ENCODE measurements around the gene ATP5MC3. TPM values are rescaled to one million over a fixed set of nuclear protein-coding genes. Genes with fewer than 3 reads are reported as not detected.

The ATP5MC3 gene
- total and polyA plus RNA-seq, 10 of the 15 experiments (the other 5 are each of a cell fraction or from before 2014, with no cell fraction given): 308 to 1,196 (median 550) TPM

GRCh38 chr2:175175896-175176295, 5.6 kb downstream of the ATP5MC3 start:
- no peak overlapping the region for H3K4me2 ChIP-seq (ENCODE audit: control insufficient read depth, insufficient read depth)
- H3K4me1 ChIP-seq (ENCODE audit: control insufficient read depth, insufficient read depth, low read length): peaks cover 3% of the 10 kb centered on the region; the same call in 1 of the 2 replicates
- no peak for FAIRE-seq
- ATAC-seq: 0 out of 3 replicates have a peak, but pooled peaks have one; percentile 5
- TF ChIP-seq TAF1 (IDR thresholded peaks at IDR 0.05; ENCODE audit: borderline replicate concordance, low read depth, low read length): no peak
- no peak for TF ChIP-seq CHD2 (IDR thresholded peaks at IDR 0.05; ENCODE audit: borderline replicate concordance, low read depth, low read length)
- no peak overlapping the region for H3K4me3 ChIP-seq
- BruUV-seq (replicated peaks): no TSS peak
- in situ Hi-C loops (cut with MboI) (no loop called here), intact Hi-C loops (cut with micrococcal nuclease; ENCODE audit: unreplicated experiment) (no loop called here)
- H3K9me3 ChIP-seq (replicated peaks; ENCODE audit: control insufficient read depth, insufficient read depth, low read length): no peaks in the 10 kb centered on the region
- SMC1A ChIA-PET (ENCODE audit: uncharacterized antibody, unreplicated experiment): interaction anchor here (1.0 kb wide), 1 partner anchor 50 kb away, joined by 3 read pairs; no protein-coding TSS in a partner anchor
- peaks cover 2 to 31% of the 10 kb centered on the region in 2 experiments; a peak in 3 of 4 replicates for H3K36me3 ChIP-seq (ENCODE audit: control insufficient read depth in 2 of 2, insufficient read depth in 2 of 2, low read length in 1 of 2)
- no peaks in the 10 kb centered on the region for H3K27me3 ChIP-seq (replicated peaks in 1 of 2; ENCODE audit: control insufficient read depth in 2 of 2, insufficient read depth in 2 of 2, low read length in 1 of 2)
- H4K20me1 ChIP-seq (ENCODE audit: control insufficient read depth, insufficient read depth): no peaks in the 10 kb centered on the region
- RAD21 ChIA-PET (ENCODE audit: unreplicated experiment): no interaction called here
- no peak for DNase-seq (ENCODE audit: low read depth, low spot score)
- H2AFZ ChIP-seq (ENCODE audit: control insufficient read depth, low read depth, low read length): no peak overlapping the region
- 100% methylated on average over 1 of the region's 1 CpG for WGBS (ENCODE audit: insufficient coverage, insufficient replicate concordance, low lambda C conversion rate, missing lambda C conversion rate)
- H3K27ac ChIP-seq (ENCODE audit: control insufficient read depth, insufficient read depth): no peak overlapping the region
- H3K79me2 ChIP-seq (ENCODE audit: control insufficient read depth, insufficient read depth, low read length): peaks cover 34% of the 10 kb centered on the region
- H3K9ac ChIP-seq (ENCODE audit: control insufficient read depth, insufficient read depth, low read length): no peak overlapping the region
- POLR2A ChIA-PET: interaction anchor here (1.1 kb wide), 1 partner anchor 136 kb away, joined by 3 read pairs; no protein-coding TSS in a partner anchor
- CTCF ChIA-PET: no interaction called here

DNA sequence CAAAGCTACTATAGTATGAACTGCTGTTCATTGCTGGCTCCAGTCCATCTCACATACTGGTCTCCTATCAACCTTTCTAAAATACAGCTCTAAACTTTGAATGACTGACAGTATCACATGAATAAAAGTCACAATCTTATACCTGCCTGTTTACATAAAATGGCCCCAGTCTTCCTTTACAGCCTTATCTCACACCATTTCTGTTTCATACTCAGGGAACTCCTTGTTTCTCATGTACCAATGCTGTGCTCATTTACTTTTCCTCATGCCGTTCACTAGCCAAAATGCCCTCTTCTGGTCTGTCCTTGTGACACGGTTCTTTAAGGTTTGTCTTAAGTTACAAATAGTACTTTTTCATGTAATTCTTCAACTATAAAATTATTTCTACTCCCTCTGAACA, 6.2 kb downstream of the ATP5MC3 start:
- ATAC-seq (no peak), FAIRE-seq (no peak), DNase-seq (ENCODE audit: low read depth, low spot score) (no peak)
- no TSS peak for BruUV-seq (replicated peaks)
- WGBS (ENCODE audit: insufficient coverage, insufficient replicate concordance, low lambda C conversion rate, missing lambda C conversion rate): 93% methylated on average over 2 of the region's 2 CpGs
- Histone ChIP-seq H3K27ac (ENCODE audit: control insufficient read depth, insufficient read depth) (no peak overlapping the region), H3K79me2 (ENCODE audit: control insufficient read depth, insufficient read depth, low read length) (peaks cover 28% of the 10 kb centered on the region), H3K36me3 (ENCODE audit: control insufficient read depth in 2 of 2, insufficient read depth in 2 of 2, low read length in 1 of 2) (peaks cover 2 to 31% of the 10 kb centered on the region in 2 experiments; a peak in 3 of 4 replicates), H3K27me3 (replicated peaks in 1 of 2; ENCODE audit: control insufficient read depth in 2 of 2, insufficient read depth in 2 of 2, low read length in 1 of 2) (no peaks in the 10 kb centered on the region), H3K9me3 (replicated peaks; ENCODE audit: control insufficient read depth, insufficient read depth, low read length) (no peaks in the 10 kb centered on the region), H2AFZ (ENCODE audit: control insufficient read depth, low read depth, low read length) (no peak overlapping the region), H4K20me1 (ENCODE audit: control insufficient read depth, insufficient read depth) (no peaks in the 10 kb centered on the region), H3K4me3 (no peak overlapping the region), H3K4me2 (ENCODE audit: control insufficient read depth, insufficient read depth) (no peak overlapping the region), H3K9ac (ENCODE audit: control insufficient read depth, insufficient read depth, low read length) (no peak overlapping the region), H3K4me1 (ENCODE audit: control insufficient read depth, insufficient read depth, low read length) (peaks cover 3% of the 10 kb centered on the region; the same call in 1 of the 2 replicates)
- no peak for TF ChIP-seq MLLT1 (IDR thresholded peaks at IDR 0.05)
- TF ChIP-seq, protein P1, sequence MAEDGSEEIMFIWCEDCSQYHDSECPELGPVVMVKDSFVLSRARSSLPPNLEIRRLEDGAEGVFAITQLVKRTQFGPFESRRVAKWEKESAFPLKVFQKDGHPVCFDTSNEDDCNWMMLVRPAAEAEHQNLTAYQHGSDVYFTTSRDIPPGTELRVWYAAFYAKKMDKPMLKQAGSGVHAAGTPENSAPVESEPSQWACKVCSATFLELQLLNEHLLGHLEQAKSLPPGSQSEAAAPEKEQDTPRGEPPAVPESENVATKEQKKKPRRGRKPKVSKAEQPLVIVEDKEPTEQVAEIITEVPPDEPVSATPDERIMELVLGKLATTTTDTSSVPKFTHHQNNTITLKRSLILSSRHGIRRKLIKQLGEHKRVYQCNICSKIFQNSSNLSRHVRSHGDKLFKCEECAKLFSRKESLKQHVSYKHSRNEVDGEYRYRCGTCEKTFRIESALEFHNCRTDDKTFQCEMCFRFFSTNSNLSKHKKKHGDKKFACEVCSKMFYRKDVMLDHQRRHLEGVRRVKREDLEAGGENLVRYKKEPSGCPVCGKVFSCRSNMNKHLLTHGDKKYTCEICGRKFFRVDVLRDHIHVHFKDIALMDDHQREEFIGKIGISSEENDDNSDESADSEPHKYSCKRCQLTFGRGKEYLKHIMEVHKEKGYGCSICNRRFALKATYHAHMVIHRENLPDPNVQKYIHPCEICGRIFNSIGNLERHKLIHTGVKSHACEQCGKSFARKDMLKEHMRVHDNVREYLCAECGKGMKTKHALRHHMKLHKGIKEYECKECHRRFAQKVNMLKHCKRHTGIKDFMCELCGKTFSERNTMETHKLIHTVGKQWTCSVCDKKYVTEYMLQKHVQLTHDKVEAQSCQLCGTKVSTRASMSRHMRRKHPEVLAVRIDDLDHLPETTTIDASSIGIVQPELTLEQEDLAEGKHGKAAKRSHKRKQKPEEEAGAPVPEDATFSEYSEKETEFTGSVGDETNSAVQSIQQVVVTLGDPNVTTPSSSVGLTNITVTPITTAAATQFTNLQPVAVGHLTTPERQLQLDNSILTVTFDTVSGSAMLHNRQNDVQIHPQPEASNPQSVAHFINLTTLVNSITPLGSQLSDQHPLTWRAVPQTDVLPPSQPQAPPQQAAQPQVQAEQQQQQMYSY (CRISPR knock-in tag; IDR thresholded peaks at IDR 0.05): no peak
- CTCF ChIA-PET: interaction anchor here (0.8 kb wide), 1 partner anchor 64 kb away, joined by 4 read pairs; no protein-coding TSS in a partner anchor
- in situ Hi-C loops (cut with MboI) (no loop called here), intact Hi-C loops (cut with micrococcal nuclease; ENCODE audit: unreplicated experiment) (no loop called here)
- RAD21 ChIA-PET (ENCODE audit: unreplicated experiment): no interaction called here
- SMC1A ChIA-PET (ENCODE audit: uncharacterized antibody, unreplicated experiment): interaction anchor here (0.6 to 1.0 kb wide), 2 partner anchors 48 to 51 kb away, joined by 3 read pairs; no protein-coding TSS in a partner anchor
- POLR2A ChIA-PET: interaction anchor here (1.1 kb wide), 1 partner anchor 135 kb away, joined by 3 read pairs; no protein-coding TSS in a partner anchor
